GM21423 (cell line): ENCODE measurements around the gene EEIG2.
"Not testable (repeated sequence)": the region's sequence is repeated elsewhere in the genome, so short reads cannot be mapped to it uniquely, and the experiment has no call there.

Source experiments
- ATAC-seq: cut with Tn5 transposase; IDR thresholded peaks from one replicate; pipeline ENCODE4 v1.9.1; 2021; ENCODE audit warnings: mild to moderate bottlenecking, moderate library complexity; ENCODE audit not compliant: unreplicated experiment

Gene EEIG2

GRCh38 chr1:108559215-108560186 is at the start of gene EEIG2:
EEIG2 (plus strand) TSS chr1:108560100; CDS start chr1:108560429, 329 bp downstream.
- ATAC-seq, result peak; percentile 78

- no peak for ATAC-seq
Observed at GRCh38 chr1:108511764-108512163, 48.1 kb upstream of the EEIG2 start.

GRCh38 chr1:108512239-108513043 is 47.5 kb upstream of the EEIG2 start:
- ATAC-seq, result no peak

- ATAC-seq, result no peak
Observed at GRCh38 chr1:108513044-108513415, 46.9 kb upstream of the EEIG2 start.

GRCh38 chr1:108513914-108514313 is 46.0 kb upstream of the EEIG2 start:
- ATAC-seq, result not testable (repeated sequence)

GRCh38 chr1:108517301-108517897 is 42.5 kb upstream of the EEIG2 start:
- not testable (repeated sequence) for ATAC-seq

GRCh38 chr1:108521990-108522393 is 37.9 kb upstream of the EEIG2 start:
- ATAC-seq, result no peak

GRCh38 chr1:108523829-108524228 is 36.1 kb upstream of the EEIG2 start:
- ATAC-seq, result no peak

GRCh38 chr1:108524676-108525075 is 35.2 kb upstream of the EEIG2 start:
- ATAC-seq, result no peak

- no peak for ATAC-seq
Observed at GRCh38 chr1:108527135-108527534, 32.8 kb upstream of the EEIG2 start.

- ATAC-seq, result no peak
Observed at GRCh38 chr1:108527837-108528236, 32.1 kb upstream of the EEIG2 start.

- ATAC-seq, result no peak
Observed at GRCh38 chr1:108531444-108531843, 28.5 kb upstream of the EEIG2 start.

- no peak for ATAC-seq
Observed at GRCh38 chr1:108532730-108533129, 27.2 kb upstream of the EEIG2 start.

GRCh38 chr1:108533351-108534083 is 26.4 kb upstream of the EEIG2 start:
- peak; percentile 37 for ATAC-seq

GRCh38 chr1:108534759-108535158 is 25.1 kb upstream of the EEIG2 start:
- ATAC-seq, result no peak

- ATAC-seq, result not testable (repeated sequence)
Observed at GRCh38 chr1:108535315-108535897, 24.5 kb upstream of the EEIG2 start.

- ATAC-seq, result not testable (repeated sequence)
Observed at GRCh38 chr1:108536021-108536420, 23.9 kb upstream of the EEIG2 start.

GRCh38 chr1:108536791-108537190 is 23.1 kb upstream of the EEIG2 start:
- not testable (repeated sequence) for ATAC-seq

- no peak for ATAC-seq
Observed at GRCh38 chr1:108537976-108538375, 21.9 kb upstream of the EEIG2 start.

GRCh38 chr1:108540977-108541376 is 18.9 kb upstream of the EEIG2 start:
- ATAC-seq, result no peak
